AG20443 (cell line): ENCODE results near the gene NLRP3.
"Not testable (repeated sequence)": the region's sequence is repeated elsewhere in the genome, so short reads cannot be mapped to it uniquely, and the experiment has no call there.

Experiments
- DNase-seq: peaks from one replicate; pipeline ENCODE4 v3.0.0; 2012; ENCODE audit warnings: low spot score, mixed read lengths

Gene NLRP3

DNA sequence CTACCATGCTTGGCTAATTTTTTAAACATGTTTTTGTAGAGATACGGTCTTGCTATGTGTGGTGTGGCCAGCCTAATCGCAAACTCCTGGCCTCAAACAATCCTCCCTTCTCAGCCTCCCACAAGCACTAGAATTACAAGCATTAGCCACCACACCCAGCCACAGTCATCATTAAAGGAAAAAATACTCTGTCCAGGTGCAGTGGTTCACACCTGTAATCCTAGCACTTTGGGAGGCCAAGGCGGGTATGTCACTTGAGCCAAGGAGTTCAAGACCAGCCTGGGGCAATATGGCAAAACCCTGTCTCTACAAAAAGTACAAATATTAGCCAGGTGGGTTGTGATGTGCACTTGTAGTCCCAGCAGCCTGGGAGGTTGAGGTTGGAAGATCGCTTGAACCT is 25.0 kb upstream of the NLRP3 start:
- no peak for DNase-seq

DNA sequence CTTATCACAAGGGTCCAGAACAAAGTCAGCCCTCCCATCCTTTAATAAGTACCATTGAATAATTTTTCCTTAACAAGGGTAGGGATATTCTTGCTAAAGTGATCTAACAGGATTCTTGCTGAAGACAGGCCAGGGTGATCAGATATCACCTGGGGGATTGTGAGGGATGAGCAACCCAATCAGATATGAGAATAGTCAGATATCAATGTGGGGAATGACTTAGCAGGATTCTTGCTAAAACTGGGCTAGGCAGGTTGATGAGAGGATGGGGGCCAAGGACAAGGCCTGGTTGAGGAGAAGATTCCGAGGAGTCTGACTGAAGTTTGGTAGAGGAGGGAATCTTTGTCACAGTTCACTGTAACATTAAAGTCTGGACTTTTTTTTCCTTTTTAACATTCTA is 23.9 kb upstream of the NLRP3 start:
- DNase-seq = no peak

DNA sequence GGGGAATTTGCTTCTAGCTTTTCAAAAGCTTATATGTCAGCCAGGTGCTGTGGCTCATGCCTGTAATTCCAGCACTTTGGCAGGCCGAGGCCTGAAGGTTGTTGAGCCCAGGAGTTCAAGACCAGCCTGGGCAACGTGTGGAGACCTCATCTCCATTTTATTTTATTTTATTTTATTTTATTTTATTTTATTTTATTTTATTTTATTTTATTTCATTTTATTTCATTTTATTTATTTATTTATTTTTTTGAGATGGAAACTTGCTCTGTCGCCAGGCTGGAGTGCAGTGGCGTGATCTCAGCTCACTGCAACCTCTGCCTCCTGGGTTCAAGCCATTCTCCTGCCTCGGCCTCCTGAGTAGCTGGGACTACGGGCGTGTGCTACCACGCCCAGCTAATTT is 20.9 kb upstream of the NLRP3 start:
- DNase-seq = not testable (repeated sequence)

DNA sequence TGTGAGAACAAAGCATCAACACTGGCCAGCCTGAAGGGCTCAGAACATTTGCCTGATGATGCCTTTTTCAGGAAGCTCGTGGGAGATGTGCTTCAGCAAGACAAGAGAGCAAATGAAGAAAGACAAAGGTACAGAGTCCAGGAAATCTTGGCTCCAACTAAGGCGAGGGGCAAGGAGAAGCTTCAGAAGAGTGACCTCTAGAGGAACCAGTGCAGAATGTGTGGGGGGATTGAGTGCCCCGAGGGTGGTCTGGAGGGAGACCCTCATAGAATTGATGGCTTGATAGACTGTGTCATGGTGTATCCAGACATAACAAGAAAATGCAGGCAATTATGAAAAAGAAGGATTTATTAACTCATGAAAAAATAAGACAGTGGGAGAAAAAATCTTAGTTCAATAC is 15.3 kb upstream of the NLRP3 start:
- no peak for DNase-seq

DNA sequence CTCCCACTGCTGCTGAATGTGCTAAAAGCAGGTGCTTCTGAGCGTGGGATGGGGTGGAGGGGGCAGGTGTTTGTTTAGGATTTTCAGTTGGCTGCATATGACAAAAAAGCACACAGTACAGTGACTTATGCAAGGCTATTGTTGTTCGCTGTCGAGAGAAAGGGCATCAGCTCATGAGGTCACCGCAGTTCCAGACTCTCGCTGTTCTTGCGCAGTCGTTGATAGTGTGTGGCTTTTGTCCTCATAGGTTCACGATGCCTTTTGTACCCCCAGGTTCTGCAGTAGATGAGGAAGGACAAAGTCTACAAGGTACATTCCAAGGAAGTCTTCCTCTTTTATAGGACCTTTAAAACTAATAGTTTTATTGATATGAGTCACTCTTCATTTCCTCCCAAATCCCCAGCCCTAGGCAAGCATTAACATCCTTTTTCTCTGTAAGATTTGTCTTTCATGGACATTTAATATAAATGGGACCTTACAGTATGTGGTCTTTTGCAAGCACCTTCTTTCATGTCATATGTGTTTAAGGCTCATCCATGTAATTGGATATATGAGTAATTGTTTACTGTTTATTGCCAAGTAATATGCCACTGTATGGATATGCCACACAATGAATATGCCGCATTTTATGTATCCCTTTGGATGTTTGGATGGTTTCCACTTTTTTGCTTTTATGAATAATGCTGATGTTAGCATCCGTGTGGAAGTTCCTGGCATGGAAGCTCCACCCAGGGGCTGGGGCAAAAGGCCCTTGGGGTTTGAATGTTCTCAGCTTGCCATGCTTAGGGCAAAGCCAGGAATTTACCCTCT is 14.5 kb upstream of the NLRP3 start:
- no peak for DNase-seq

DNA sequence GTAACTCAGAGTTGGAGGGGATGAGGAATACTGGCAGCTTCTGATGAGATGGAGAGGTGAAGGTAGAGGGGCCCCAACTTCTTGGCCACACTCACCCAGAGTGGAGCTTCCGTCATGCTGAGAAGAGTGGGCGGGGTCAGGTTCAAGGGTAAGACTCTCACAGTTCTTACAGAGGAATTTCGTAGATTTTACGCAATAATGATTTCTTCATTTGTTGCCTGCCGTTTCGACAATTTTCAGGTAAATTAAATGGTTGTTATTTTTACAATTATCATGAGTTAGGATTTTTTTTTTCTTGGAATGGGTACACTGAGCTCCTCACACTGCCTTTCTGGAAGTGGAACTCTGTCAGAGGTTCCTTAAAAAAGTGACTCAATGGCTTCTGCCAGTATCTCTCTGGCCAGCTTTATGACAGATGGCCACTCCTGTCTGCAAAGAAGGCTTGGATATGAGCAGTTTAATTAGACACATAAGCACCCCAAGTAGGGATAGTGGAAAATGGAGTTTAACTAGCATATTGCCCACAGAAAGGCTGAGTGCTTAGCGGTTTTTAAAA is 13.8 kb upstream of the NLRP3 start:
- no peak for DNase-seq

DNA sequence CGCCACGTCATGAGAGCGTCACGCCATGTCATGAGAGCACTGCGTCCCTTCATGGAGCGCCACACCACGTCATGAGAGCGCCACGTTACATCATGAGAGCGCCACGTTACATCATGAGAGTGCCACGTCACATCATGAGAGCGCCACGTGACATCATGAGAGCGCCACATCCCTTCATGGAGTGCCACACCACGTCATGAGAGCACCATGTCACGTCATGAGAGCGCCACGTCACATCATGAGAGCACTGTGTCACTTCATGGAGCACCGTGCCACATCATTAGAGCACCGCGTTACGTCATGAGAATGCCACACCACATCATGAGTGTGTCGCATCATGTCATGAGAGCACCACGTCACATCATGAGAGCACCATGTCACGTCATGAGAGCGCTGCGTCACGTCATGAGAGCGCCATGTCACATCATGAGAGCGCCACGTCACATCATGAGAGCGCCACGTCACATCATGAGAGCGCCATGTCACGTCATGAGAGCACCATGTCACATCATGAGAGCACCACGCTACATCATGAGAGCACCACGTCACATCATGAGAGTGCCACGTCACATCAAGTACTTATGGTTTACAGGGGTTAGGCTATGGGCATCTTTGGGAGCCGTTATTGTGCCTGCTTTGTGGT is 9.8 kb upstream of the NLRP3 start:
- no peak for DNase-seq

DNA sequence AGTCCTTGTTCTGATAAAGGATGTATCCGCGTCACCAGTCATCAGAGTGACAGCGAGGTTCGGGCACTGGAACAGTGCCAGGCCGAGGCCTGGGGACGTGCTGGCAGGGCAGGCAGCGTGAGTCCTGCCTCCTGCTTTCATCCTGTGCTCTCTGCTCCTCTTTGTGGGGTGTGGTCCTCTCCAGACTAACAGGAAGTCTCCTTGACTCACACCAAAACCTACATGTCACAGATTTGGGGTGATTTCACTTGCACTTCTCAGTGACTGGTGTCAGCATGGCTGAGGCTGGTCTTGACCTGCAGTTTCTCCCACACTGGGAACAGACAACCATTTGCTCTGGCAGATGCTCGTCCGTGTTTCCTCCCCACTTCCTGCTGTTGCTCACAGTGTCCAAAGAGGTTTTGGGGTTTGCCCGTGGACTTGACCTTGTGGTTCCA is 8.8 kb upstream of the NLRP3 start:
- DNase-seq = no peak

DNA sequence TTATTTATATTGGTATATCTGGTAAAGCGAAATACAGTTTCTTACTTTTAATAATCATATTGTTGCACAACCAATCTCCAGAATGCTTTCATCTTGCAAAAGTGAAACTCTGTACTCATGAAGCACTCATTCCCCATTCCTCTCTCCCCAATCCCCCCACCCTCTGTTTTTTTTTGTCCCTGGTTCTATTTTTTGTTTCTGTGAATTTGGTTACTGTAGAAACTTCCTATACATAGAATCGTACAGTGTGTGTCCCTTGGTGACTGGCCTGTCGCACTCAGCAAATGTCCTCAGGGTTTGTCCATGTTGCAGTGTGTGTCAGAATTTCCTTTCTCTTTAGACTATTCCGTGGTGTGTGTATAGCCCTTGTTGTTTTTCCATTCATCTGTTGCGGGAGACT is 7.9 kb upstream of the NLRP3 start:
- no peak for DNase-seq

DNA sequence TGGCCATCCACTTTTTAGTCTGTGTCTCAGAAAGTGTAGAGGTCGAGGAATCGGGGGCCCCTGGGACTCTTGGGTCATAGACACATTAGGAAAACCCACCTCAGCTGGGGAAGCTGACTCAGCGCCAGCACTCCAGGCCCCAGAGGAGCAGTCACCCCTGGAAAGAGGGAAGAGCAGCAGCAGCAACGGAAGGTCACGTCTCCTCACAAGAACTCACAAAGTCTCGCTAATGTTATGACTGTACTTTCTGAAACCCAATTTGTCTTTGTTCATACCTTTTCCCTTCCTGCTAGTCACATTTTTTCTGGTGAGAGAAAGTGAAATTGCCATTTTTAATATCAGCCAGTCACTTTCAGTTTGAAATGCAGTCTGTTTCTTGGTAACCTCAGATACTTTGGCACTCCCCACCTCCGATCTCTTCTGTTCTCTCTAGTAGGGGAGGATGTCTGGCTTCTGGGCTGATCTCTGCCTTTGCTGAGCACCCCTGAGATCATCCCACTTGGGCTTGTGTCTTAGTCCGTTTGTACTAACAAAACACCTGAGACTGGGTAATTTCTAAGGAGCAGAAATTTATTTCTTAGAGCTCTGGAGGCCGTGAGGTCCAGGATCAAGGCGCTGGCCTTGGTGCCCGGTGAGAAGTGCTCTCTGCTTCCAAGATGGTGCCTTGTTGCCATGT is 6.0 kb upstream of the NLRP3 start:
- no peak for DNase-seq

DNA sequence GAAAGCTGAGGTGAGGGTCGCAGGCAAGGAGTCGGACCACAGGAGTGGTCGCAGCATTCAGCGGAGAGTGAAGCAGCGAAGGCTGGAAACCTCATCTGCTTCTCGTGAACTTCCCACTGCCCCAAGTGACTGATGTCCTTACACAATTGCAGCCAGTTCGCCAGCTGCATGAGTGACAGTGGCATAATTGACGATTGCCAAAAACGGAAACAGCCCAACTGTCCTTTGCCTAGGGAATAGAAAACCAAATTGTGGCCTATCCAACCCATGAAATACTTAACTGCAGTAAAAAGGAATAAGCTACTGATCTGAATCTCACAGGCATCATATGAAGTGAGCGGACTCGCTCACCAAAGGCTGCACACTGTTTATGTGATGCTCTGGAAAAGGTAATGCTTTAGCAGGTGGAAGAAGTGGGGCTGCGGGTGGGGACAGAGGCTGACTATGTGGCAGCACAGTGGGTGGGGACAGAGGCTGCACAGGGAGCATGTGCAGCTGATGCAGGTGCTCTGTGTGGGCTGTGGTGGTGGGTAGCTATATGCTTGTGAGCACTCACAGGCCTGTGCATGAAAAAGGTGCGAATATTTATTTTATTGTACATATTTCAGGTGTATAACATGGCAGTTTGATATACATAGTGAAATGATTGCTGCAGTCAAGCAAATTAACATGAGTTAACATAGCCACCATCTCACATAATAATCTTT is 4.2 kb upstream of the NLRP3 start:
- no peak for DNase-seq

DNA sequence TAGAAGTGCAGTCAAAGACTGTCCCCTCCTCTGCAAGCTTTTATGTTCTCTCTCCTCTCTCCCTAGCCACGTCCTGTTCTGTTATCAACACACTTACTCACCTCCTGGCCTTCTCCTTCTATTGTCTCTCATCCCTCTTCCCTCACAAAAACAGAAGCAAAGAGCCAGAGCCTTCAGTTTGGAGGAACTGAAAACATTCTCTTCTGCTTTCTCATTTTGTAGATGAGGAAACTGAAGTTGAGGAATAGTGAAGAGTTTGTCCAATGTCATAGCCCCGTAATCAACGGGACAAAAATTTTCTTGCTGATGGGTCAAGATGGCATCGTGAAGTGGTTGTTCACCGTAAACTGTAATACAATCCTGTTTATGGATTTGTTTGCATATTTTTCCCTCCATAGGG is 1.9 kb downstream of the NLRP3 start:
- DNase-seq = no peak

DNA sequence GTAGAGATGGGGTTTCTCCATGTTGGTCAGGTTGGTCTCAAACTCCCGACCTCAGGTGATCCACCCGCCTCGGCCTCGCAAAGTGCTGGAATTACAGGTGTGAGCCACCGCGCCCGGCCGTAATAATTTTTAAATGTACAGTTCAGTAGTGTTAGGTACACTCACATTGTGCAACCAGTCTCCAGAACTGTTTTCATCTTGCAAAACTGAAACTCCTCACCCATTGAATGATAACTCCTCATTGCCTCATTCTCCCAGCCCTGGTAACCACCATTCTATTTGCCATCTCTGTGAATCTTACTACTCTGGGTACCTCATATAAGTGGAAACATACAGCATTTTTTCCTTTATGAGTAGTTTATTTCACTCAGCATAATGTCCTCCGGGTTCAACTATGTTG is 3.4 kb downstream of the NLRP3 start:
- no peak for DNase-seq

DNA sequence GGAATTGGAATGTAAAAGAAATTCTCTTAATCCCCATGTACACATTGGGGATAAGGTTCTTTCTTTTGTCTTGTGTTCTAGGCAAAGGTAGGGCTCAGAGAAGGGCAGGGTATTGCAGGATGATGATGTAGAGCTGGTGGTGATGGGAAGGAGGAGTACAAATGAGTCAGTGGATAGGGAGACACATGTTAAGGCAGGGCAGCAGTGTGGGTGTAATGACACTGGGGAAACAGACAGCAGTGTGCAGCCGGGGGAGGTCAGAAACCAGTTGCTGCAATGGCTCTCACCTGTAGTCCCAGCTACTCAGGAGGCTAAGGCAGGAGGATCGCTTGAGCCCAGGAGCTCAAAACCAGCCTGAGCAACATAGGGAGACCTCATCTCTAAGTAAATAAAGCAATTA is 5.1 kb downstream of the NLRP3 start:
- no peak for DNase-seq

DNA sequence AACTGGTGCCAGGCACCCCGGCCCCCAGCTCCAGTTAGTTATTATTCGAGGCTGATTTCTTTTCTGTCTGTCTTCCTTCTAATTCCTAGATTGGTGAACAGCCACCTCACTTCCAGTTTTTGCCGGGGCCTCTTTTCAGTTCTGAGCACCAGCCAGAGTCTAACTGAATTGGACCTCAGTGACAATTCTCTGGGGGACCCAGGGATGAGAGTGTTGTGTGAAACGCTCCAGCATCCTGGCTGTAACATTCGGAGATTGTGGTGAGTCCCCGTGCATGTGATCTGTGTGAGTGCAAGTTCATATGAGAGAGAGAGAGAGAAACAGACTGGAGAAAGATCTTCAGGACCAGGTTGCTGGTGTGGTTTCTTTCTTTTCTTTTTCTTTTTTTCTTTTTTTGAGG is 13.5 kb downstream of the NLRP3 start:
- no peak for DNase-seq

DNA sequence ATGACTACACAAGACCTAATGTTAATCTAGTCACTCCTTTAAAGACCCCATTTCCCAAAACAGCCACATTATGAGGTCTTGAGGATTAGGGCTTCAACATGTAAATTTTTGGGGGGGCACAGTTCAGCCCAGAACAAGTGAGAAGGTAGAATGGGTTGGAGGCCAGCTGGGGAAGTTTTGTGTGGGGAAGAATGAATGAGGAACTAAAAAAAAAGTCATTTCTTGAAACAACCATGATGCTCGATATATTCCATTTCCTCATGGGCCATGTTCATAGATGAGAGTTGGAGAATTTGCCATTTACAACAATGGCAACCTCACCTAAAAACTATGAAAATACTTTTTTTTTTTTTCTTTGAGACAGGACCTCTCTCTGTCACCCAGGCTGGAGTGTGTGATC is 14.5 kb downstream of the NLRP3 start:
- DNase-seq = no peak

DNA sequence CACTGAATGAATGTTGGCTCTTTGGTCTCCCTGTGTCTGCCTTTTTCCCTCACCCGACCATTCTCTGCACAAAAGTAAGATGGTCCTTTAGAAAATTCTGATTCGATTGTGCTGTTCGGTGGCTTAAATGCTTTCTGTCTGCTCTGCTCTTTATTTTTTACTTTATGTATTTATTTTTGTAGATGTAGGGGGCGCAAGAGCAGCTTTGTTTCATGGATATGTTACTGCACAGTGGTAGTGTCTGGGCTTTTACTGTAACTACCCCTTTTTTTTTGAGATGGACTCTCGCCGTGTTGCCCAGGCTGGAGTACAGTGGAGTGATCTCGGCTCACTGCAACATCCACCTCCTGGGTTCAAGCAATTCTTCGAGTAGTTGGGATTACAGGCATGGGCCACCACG is 15.7 kb downstream of the NLRP3 start:
- no peak for DNase-seq

DNA sequence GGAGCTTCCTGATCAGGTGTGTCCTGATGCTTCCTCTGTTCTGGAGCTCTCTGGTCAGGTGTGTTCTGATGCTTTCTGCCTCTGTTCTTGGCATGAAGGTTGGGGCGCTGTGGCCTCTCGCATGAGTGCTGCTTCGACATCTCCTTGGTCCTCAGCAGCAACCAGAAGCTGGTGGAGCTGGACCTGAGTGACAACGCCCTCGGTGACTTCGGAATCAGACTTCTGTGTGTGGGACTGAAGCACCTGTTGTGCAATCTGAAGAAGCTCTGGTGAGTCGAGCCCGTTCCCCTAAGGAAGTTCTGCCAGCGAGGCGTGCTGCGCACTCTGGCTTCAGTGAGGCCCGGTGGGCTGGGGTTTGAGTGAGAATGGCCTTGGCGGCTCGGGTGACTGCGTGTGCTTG is 18.0 kb downstream of the NLRP3 start:
- no peak for DNase-seq

DNA sequence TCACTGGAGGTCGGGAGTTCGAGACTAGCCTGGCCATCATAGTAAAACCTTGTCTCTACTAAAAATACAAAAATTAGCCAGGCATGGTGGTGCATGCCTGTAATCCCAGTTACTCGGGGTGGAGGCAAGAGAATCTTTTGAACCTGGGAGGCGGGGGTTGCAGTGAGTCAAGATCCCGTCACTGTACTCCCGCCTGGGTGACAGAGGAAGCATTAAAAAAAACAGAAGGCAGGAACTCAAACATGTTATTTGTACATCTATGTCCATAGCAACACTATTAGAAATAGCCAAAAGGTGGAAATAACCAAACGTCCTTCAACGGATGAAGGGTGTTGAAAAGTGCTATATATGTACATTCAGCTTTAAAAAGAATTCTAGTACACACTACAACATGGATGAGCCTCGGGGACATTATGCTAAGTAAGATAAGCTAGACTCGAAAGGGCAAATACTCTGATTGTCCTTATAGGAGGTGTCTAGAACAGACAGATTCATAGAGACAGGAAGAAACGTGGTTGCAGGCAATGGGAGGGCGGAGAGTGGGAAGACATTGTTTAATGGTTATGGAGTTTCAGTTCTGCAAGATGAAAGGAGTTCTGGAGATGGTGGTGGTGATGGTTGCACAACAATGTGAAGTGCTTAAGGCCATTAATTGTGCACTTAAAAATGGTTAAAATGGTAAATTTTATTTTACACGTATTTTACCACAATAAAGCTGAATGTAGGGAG is 19.2 kb downstream of the NLRP3 start:
- no peak for DNase-seq

DNA sequence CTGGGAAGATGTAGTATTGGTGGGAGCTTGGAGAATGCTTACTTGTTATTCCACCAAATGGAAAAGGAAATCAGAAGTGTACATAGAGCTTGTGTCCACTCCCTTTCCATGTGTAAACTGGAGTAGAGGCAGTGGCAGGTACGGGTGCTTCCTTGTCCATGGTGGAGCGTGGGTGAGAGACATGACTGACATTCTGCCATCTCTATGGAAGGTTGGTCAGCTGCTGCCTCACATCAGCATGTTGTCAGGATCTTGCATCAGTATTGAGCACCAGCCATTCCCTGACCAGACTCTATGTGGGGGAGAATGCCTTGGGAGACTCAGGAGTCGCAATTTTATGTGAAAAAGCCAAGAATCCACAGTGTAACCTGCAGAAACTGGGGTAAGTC is 19.8 kb downstream of the NLRP3 start:
- no peak for DNase-seq
